Naive thymus-derived CD8-positive, alpha-beta T cell (primary cell): ENCODE measurements around the gene FHL2. TPM values are rescaled to one million over a fixed set of nuclear protein-coding genes. Genes with fewer than 3 reads are reported as not detected.
A peak's percentile ranks its signal among the peaks of the same experiment; 100 is the strongest.

Source experiments
- ATAC-seq, 2 donors: fragments of 150-1000 bp; cut with Tn5 transposase in 1 of 2; sonication (Bioruptor Pico), chemical (Tn5 transposase) in 1 of 2; 1 replicate in 1 of 2; 2 replicates in 1 of 2; pipeline ENCODE4 v1.10.0; 2021; ENCODE audit warnings: mild to moderate bottlenecking in 2 of 2, moderate library complexity in 2 of 2
- POLR2A ChIA-PET: fragments of 350-600 bp; sonication (Branson Sonifier 250); formaldehyde crosslinking; loops from one replicate; lab custom pipeline; 2021; ENCODE audit warnings: antibody characterized with exemption; lab: Charles Lee
- DNase-seq, 10 donors: peaks; one replicate each; pipeline versions ENCODE4 v3.0.0 to v3.0.0-alpha.2; 2020 to 2022
- H3K27ac Mint-ChIP-seq, 10 donors: one replicate each; pipeline ENCODE4 v1.8.0; 2020 to 2022; ENCODE audit warnings: mild to moderate bottlenecking in 10 of 10, mixed read lengths in 10 of 10, moderate library complexity in 4 of 10, inconsistent platforms in 1 of 10
- H3K27me3 Mint-ChIP-seq, 5 donors: one replicate each; pipeline ENCODE4 v1.8.0; 2021 to 2022; ENCODE audit warnings: mixed read lengths in 5 of 5
- H3K36me3 Mint-ChIP-seq, 3 donors: one replicate each; pipeline ENCODE4 v1.8.0; 2020 to 2022; ENCODE audit warnings: mixed read lengths in 3 of 3, mild to moderate bottlenecking in 2 of 3, inconsistent platforms in 1 of 3
- H3K4me1 Mint-ChIP-seq, 4 donors: one replicate each; pipeline ENCODE4 v1.8.0; 2021 to 2022; ENCODE audit warnings: mixed read lengths in 4 of 4
- H3K4me3 Mint-ChIP-seq, 10 donors: one replicate each; pipeline ENCODE4 v1.8.0; 2020 to 2022; ENCODE audit warnings: mild to moderate bottlenecking in 10 of 10, mixed read lengths in 10 of 10, moderate library complexity in 6 of 10, inconsistent platforms in 1 of 10
- H3K9me3 Mint-ChIP-seq, 9 donors: one replicate each; pipeline ENCODE4 v1.8.0; 2020 to 2022; ENCODE audit warnings: mixed read lengths in 9 of 9, mild to moderate bottlenecking in 3 of 9, inconsistent platforms in 1 of 9, moderate library complexity in 1 of 9
- polyA plus RNA-seq, 3 donors: library from polyadenylated mRNA; unstranded; fragments of 300-500 nt; fragmentation: Illumina TruSeq; gene quantifications; one replicate each; pipeline ENCODE4 v1.2.3, GENCODE V29; 2021
- total RNA-seq, 8 experiments: library from RNA in 2 of 8; stranded (reverse) in 2 of 8; gene quantifications; one replicate each; pipeline ENCODE4 v1.2.3 and lab custom pipeline; 2021 to 2026

The FHL2 gene
- total and polyA plus RNA-seq, 5 experiments from 2014 or later: 2.0 to 2.8 (median 2.6) TPM; not detected in 2

- Mint-ChIP-seq H3K4me3 (no peak overlapping the region), H3K27ac (peak overlapping the region in 1 of 10 donors; percentile 52), H3K4me1 (peaks cover 0 to 8% (median 0%) of the 10 kb centered on the region in 4 donors), H3K9me3 (no peaks in the 10 kb centered on the region), H3K36me3 (peaks cover 0 to 2% (median 0%) of the 10 kb centered on the region in 3 donors), H3K27me3 (no peaks in the 10 kb centered on the region)
- POLR2A ChIA-PET: no interaction called here
- DNase-seq (no peak), ATAC-seq (no peak)
These were observed 17.7 kb downstream of the FHL2 start for GRCh38 chr2:105381101-105381668.

- no peak for DNase-seq
- Mint-ChIP-seq H3K4me1 (peaks cover 0 to 8% (median 0%) of the 10 kb centered on the region in 4 donors), H3K9me3 (no peaks in the 10 kb centered on the region), H3K27me3 (no peaks in the 10 kb centered on the region), H3K4me3 (no peak overlapping the region), H3K27ac (peak overlapping the region in 1 of 10 donors; percentile 52), H3K36me3 (peaks cover 0 to 2% (median 0%) of the 10 kb centered on the region in 3 donors)
- no peak for ATAC-seq
- POLR2A ChIA-PET: no interaction called here
These were observed 18.3 kb downstream of the FHL2 start for GRCh38 chr2:105380432-105381100.

GRCh38 chr2:105379741-105380186 is 19.1 kb downstream of the FHL2 start:
- H3K4me1 Mint-ChIP-seq: peaks cover 0 to 8% (median 0%) of the 10 kb centered on the region in 4 donors
- ATAC-seq: no peak
- H3K27me3 Mint-ChIP-seq: no peaks in the 10 kb centered on the region
- peak overlapping the region in 1 of 10 donors; percentile 29 for H3K27ac Mint-ChIP-seq
- no peaks in the 10 kb centered on the region for H3K9me3 Mint-ChIP-seq
- H3K4me3 Mint-ChIP-seq: no peak overlapping the region
- POLR2A ChIA-PET: no interaction called here
- H3K36me3 Mint-ChIP-seq: peaks cover 0 to 1% (median 0%) of the 10 kb centered on the region in 3 donors
- no peak for DNase-seq

- no peaks in the 10 kb centered on the region for H3K9me3 Mint-ChIP-seq
- no peak overlapping the region for H3K27ac Mint-ChIP-seq
- ATAC-seq (no peak), DNase-seq (no peak)
- no peak overlapping the region for H3K4me3 Mint-ChIP-seq
- peaks cover 0 to 10% (median 1%) of the 10 kb centered on the region in 4 donors for H3K4me1 Mint-ChIP-seq
- peaks cover 0 to 1% (median 0%) of the 10 kb centered on the region in 3 donors for H3K36me3 Mint-ChIP-seq
- H3K27me3 Mint-ChIP-seq: no peaks in the 10 kb centered on the region
- POLR2A ChIA-PET: no interaction called here
These were observed 19.9 kb downstream of the FHL2 start for GRCh38 chr2:105378921-105379383.

GRCh38 chr2:105378276-105378840 is 20.5 kb downstream of the FHL2 start:
- Mint-ChIP-seq H3K36me3 (peaks cover 0 to 2% (median 0%) of the 10 kb centered on the region in 3 donors), H3K27ac (no peak overlapping the region), H3K4me1 (peaks cover 0 to 13% (median 5%) of the 10 kb centered on the region in 4 donors), H3K9me3 (no peaks in the 10 kb centered on the region), H3K4me3 (no peak overlapping the region), H3K27me3 (no peaks in the 10 kb centered on the region)
- POLR2A ChIA-PET: no interaction called here
- ATAC-seq (no peak), DNase-seq (no peak)

- Mint-ChIP-seq H3K4me1 (peaks cover 0 to 13% (median 5%) of the 10 kb centered on the region in 4 donors), H3K4me3 (no peak overlapping the region), H3K9me3 (no peaks in the 10 kb centered on the region), H3K27me3 (no peaks in the 10 kb centered on the region), H3K27ac (no peak overlapping the region), H3K36me3 (peaks cover 0 to 2% (median 0%) of the 10 kb centered on the region in 3 donors)
- no peak for DNase-seq
- POLR2A ChIA-PET: no interaction called here
- ATAC-seq: no peak
These were observed 21.0 kb downstream of the FHL2 start for GRCh38 chr2:105377871-105378270.

- POLR2A ChIA-PET: no interaction called here
- DNase-seq (no peak), ATAC-seq (no peak)
- H3K27me3 Mint-ChIP-seq: no peaks in the 10 kb centered on the region
- no peak overlapping the region for H3K4me3 Mint-ChIP-seq
- peaks cover 0 to 2% (median 0%) of the 10 kb centered on the region in 3 donors for H3K36me3 Mint-ChIP-seq
- H3K27ac Mint-ChIP-seq: no peak overlapping the region
- peaks cover 0 to 13% (median 5%) of the 10 kb centered on the region in 4 donors for H3K4me1 Mint-ChIP-seq
- no peaks in the 10 kb centered on the region for H3K9me3 Mint-ChIP-seq
These were observed 22.0 kb downstream of the FHL2 start for GRCh38 chr2:105376789-105377240.

- no peak for ATAC-seq
- POLR2A ChIA-PET: no interaction called here
- Mint-ChIP-seq H3K4me3 (no peak overlapping the region), H3K9me3 (no peaks in the 10 kb centered on the region), H3K27ac (no peak overlapping the region), H3K4me1 (peaks cover 0 to 13% (median 5%) of the 10 kb centered on the region in 4 donors), H3K27me3 (no peaks in the 10 kb centered on the region), H3K36me3 (peaks cover 0 to 2% (median 0%) of the 10 kb centered on the region in 3 donors)
- DNase-seq: no peak
These were observed 22.8 kb downstream of the FHL2 start for GRCh38 chr2:105376010-105376409.

- H3K9me3 Mint-ChIP-seq: no peaks in the 10 kb centered on the region
- H3K4me3 Mint-ChIP-seq: no peak overlapping the region
- ATAC-seq: no peak
- H3K4me1 Mint-ChIP-seq: peaks cover 1 to 8% (median 5%) of the 10 kb centered on the region in 4 donors
- POLR2A ChIA-PET: no interaction called here
- H3K27ac Mint-ChIP-seq: peak overlapping the region in 1 of 10 donors; percentile 33
- DNase-seq: no peak
- H3K36me3 Mint-ChIP-seq: peaks cover 0 to 2% (median 0%) of the 10 kb centered on the region in 3 donors
- no peaks in the 10 kb centered on the region for H3K27me3 Mint-ChIP-seq
These were observed 23.8 kb downstream of the FHL2 start for GRCh38 chr2:105375001-105375561.

GRCh38 chr2:105373895-105374401 is 24.9 kb downstream of the FHL2 start:
- Mint-ChIP-seq H3K27ac (peak overlapping the region in 8 of 10 donors; percentile 59 to 92 (median 82)), H3K4me1 (peaks cover 8 to 14% (median 10%) of the 10 kb centered on the region in 4 donors)
- POLR2A ChIA-PET: interaction anchor here (0.5 to 0.6 kb wide), 2 partner anchors 12 to 220 kb away, joined by 4 to 5 read pairs; no protein-coding TSS in a partner anchor

GRCh38 chr2:105373344-105373781 is 25.5 kb downstream of the FHL2 start:
- Mint-ChIP-seq H3K27ac (peak overlapping the region in 3 of 10 donors; percentile 70 to 92 (median 88)), H3K9me3 (no peaks in the 10 kb centered on the region), H3K4me3 (no peak overlapping the region), H3K27me3 (peaks cover 0 to 2% (median 0%) of the 10 kb centered on the region in 5 donors), H3K36me3 (peaks cover 0 to 2% (median 0%) of the 10 kb centered on the region in 3 donors), H3K4me1 (peaks cover 8 to 14% (median 10%) of the 10 kb centered on the region in 4 donors)
- no peak for ATAC-seq
- POLR2A ChIA-PET: no interaction called here
- no peak for DNase-seq

More at GRCh38 chr2:105373895-105374401, 24.9 kb downstream of the FHL2 start:
- no peaks in the 10 kb centered on the region for H3K9me3 Mint-ChIP-seq
- ATAC-seq (no peak), DNase-seq (peak in 1 of 10 donors; percentile 22)
- H3K4me3 Mint-ChIP-seq: peak overlapping the region in 7 of 10 donors; percentile 3 to 79 (median 36)
- H3K27me3 Mint-ChIP-seq: peaks cover 0 to 2% (median 0%) of the 10 kb centered on the region in 5 donors
- H3K36me3 Mint-ChIP-seq: peaks cover 0 to 2% (median 0%) of the 10 kb centered on the region in 3 donors

- H3K27ac Mint-ChIP-seq: no peak overlapping the region
- DNase-seq (no peak), ATAC-seq (no peak)
- POLR2A ChIA-PET: no interaction called here
- no peak overlapping the region for H3K4me3 Mint-ChIP-seq
- H3K36me3 Mint-ChIP-seq: peaks cover 0 to 2% (median 2%) of the 10 kb centered on the region in 3 donors
- peaks cover 8 to 14% (median 10%) of the 10 kb centered on the region in 4 donors for H3K4me1 Mint-ChIP-seq
- no peaks in the 10 kb centered on the region for H3K9me3 Mint-ChIP-seq
- H3K27me3 Mint-ChIP-seq: peaks cover 0 to 2% (median 0%) of the 10 kb centered on the region in 5 donors
These were observed 27.0 kb downstream of the FHL2 start for GRCh38 chr2:105371810-105372209.
